SK-N-SH (cell line): ENCODE data around the gene CCL26. TPM values are rescaled to one million over a fixed set of nuclear protein-coding genes. Genes with fewer than 3 reads are reported as not detected.
A peak's percentile ranks its signal among the peaks of the same experiment; 100 is the strongest.

Experiments used
- CTCF ChIA-PET: fragments of 300-600, 350-600 bp; formaldehyde crosslinking; extraction: SDS; loops from one replicate; lab custom pipeline; 2021; lab: Yijun Ruan, JAX
- POLR2A ChIA-PET: fragments of 350-600 bp; sonication (Branson Sonifier 250); formaldehyde crosslinking; extraction: SDS; loops from one replicate; lab custom pipeline; 2020; ENCODE audit warnings: antibody characterized with exemption, inconsistent platforms; lab: Yijun Ruan, JAX
- DNase-seq: peaks from one replicate; pipeline ENCODE4 v3.0.0; 2012
- H2AFZ ChIP-seq: fragments of 200-600 bp; sonication (generic); 2 replicates; pipeline ENCODE4 v1.8.1; 2016; ENCODE audit warnings: antibody characterized with exemption, mild to moderate bottlenecking, low read depth
- H3F3A ChIP-seq: fragments of 200-600 bp; sonication (generic); replicated peaks from 2 replicates; pipeline ENCODE3; 2016; ENCODE audit warnings: antibody characterized with exemption, mild to moderate bottlenecking; ENCODE audit not compliant: insufficient read depth
- H3K27ac ChIP-seq, 2 experiments: fragments of 200-500 bp in 1 of 2; fragments of 200-600 bp in 1 of 2; sonication (Bioruptor generic) in 1 of 2; sonication (generic), shearing (Covaris generic) in 1 of 2; 2 replicates each; pipeline versions ENCODE4 v1.5.1 to v1.6.1; 2014 to 2016; ENCODE audit warnings: low read depth in 2 of 2, inconsistent platforms in 1 of 2, low read length in 1 of 2, mild to moderate bottlenecking in 1 of 2, mixed read lengths in 1 of 2
- H3K27me3 ChIP-seq: fragments of 200-600 bp; sonication (generic), shearing (Covaris generic); 2 replicates; pipeline ENCODE4 v1.6.1; 2016; ENCODE audit warnings: mixed run types; ENCODE audit not compliant: insufficient read depth
- H3K36me3 ChIP-seq, 2 experiments: fragments of 200-500 bp in 1 of 2; fragments of 200-600 bp in 1 of 2; sonication (Bioruptor generic) in 1 of 2; sonication (generic) in 1 of 2; replicated peaks in 1 of 2; 2 replicates each; pipeline versions ENCODE3 to v1.5.1; 2014 to 2016; ENCODE audit warnings: low read length in 1 of 2, mild to moderate bottlenecking in 1 of 2; ENCODE audit not compliant: insufficient read depth in 2 of 2, control insufficient read depth in 1 of 2
- H3K4me1 ChIP-seq, 2 experiments: fragments of 200-500 bp in 1 of 2; fragments of 200-600 bp in 1 of 2; sonication (Bioruptor generic) in 1 of 2; sonication (generic), shearing (Covaris generic) in 1 of 2; 2 replicates each; pipeline versions ENCODE4 v1.5.1 to v1.6.1; 2014 to 2016; ENCODE audit warnings: low read depth in 1 of 2, low read length in 1 of 2, mixed run types in 1 of 2; ENCODE audit not compliant: insufficient read depth in 2 of 2, control insufficient read depth in 1 of 2
- H3K4me2 ChIP-seq: fragments of 200-600 bp; sonication (generic), shearing (Covaris generic); 2 replicates; pipeline ENCODE4 v1.6.1; 2017; ENCODE audit warnings: mixed run types
- H3K4me3 ChIP-seq, 2 experiments: fragments of 200-500 bp in 1 of 2; fragments of 200-600 bp in 1 of 2; sonication (Bioruptor generic) in 1 of 2; sonication (generic), shearing (Covaris generic) in 1 of 2; 2 replicates each; pipeline versions ENCODE4 v1.5.1 to v1.8.1; 2014 to 2016; ENCODE audit warnings: low read depth in 2 of 2, inconsistent platforms in 1 of 2, low read length in 1 of 2, mild to moderate bottlenecking in 1 of 2, mixed read lengths in 1 of 2, moderate library complexity in 1 of 2
- H3K79me2 ChIP-seq: fragments of 200-600 bp; sonication (generic); 2 replicates; pipeline ENCODE4 v1.8.1; 2017; ENCODE audit warnings: mild to moderate bottlenecking; ENCODE audit not compliant: insufficient read depth
- H3K9ac ChIP-seq: fragments of 200-600 bp; sonication (generic); 2 replicates; pipeline ENCODE4 v1.6.1; 2017; ENCODE audit warnings: mixed run types
- H3K9me2 ChIP-seq: fragments of 200-600 bp; sonication (generic); 2 replicates; pipeline ENCODE4 v1.6.1; 2017; ENCODE audit warnings: mixed run types
- H3K9me3 ChIP-seq: fragments of 200-600 bp; sonication (generic); 2 replicates; pipeline ENCODE4 v1.6.1; 2017; ENCODE audit warnings: mixed run types, mild to moderate bottlenecking, moderate library complexity
- H4K20me1 ChIP-seq: fragments of 200-600 bp; sonication (generic); 2 replicates; pipeline ENCODE4 v1.6.1; 2017; ENCODE audit warnings: mild to moderate bottlenecking, mixed run types; ENCODE audit not compliant: insufficient read depth
- CHD2 ChIP-seq: fragments of 150-350 bp; IDR thresholded peaks from 2 replicates; pipeline ENCODE4 v1.6.1; 2018; ENCODE audit warnings: low read length; ENCODE audit not compliant: partially characterized antibody
- EP300 ChIP-seq, 2 experiments: IDR thresholded peaks; 2 replicates each; pipeline versions ENCODE4 v1.4.0 to v1.6.1; 2012; ENCODE audit warnings: borderline replicate concordance in 1 of 2, low read depth in 1 of 2, low read length in 1 of 2
- EZH2phosphoT487 ChIP-seq: fragments of 200-600 bp; sonication (generic); IDR thresholded peaks from 2 replicates; pipeline ENCODE4 v1.6.1; 2017; ENCODE audit warnings: low read depth, mixed run types, mild to moderate bottlenecking, antibody characterized with exemption, moderate library complexity, borderline replicate concordance
- FOSL2 ChIP-seq: IDR thresholded peaks from 2 replicates; pipeline ENCODE4 v1.4.0; 2012; ENCODE audit warnings: low read depth, mild to moderate bottlenecking, moderate library complexity, borderline replicate concordance
- FOXM1 ChIP-seq: IDR thresholded peaks from 2 replicates; pipeline ENCODE4 v1.4.0; 2012; ENCODE audit warnings: low read depth, mild to moderate bottlenecking
- GABPA ChIP-seq: IDR thresholded peaks from 2 replicates; pipeline ENCODE4 v1.4.0; 2012; ENCODE audit warnings: low read depth, mild to moderate bottlenecking
- GATA2 ChIP-seq: sonication (generic); formaldehyde crosslinking; IDR thresholded peaks from 2 replicates; pipeline ENCODE4 v1.5.0; 2020; ENCODE audit warnings: mild to moderate bottlenecking, missing genetic modification reagents
- JUND ChIP-seq: IDR thresholded peaks from 2 replicates; pipeline ENCODE4 v1.4.0; 2012
- RCOR1 ChIP-seq: fragments of 150-350 bp; IDR thresholded peaks from 2 replicates; pipeline ENCODE4 v1.6.1; 2017; ENCODE audit warnings: antibody characterized with exemption, low read length
- RFX5 ChIP-seq: IDR thresholded peaks from 2 replicates; pipeline ENCODE4 v1.6.1; 2012; ENCODE audit warnings: mild to moderate bottlenecking, improper control_type of control experiment, low read length
- SMC3 ChIP-seq: IDR thresholded peaks from 2 replicates; pipeline ENCODE4 v1.6.1; 2012; ENCODE audit warnings: low read depth, low read length, improper control_type of control experiment
- TAF1 ChIP-seq: IDR thresholded peaks from 2 replicates; pipeline ENCODE4 v1.6.1; 2012; ENCODE audit warnings: low read depth, mild to moderate bottlenecking, low read length, moderate library complexity, borderline replicate concordance
- USF1 ChIP-seq: IDR thresholded peaks from 2 replicates; pipeline ENCODE4 v1.4.0; 2012; ENCODE audit warnings: low read depth, borderline replicate concordance
- USF2 ChIP-seq: fragments of 150-350 bp; IDR thresholded peaks from 2 replicates; pipeline ENCODE4 v1.6.1; 2017; ENCODE audit warnings: antibody characterized with exemption, low read length, low read depth, borderline replicate concordance
- WGBS: methylation state at CpG from one replicate; pipeline ENCODE4 v1.1.6; 2017; ENCODE audit warnings: low lambda C conversion rate; 5-methylcytosine and 5-hydroxymethylcytosine counted together
- polyA plus RNA-seq, 3 experiments: library from polyadenylated mRNA; depleted of rRNA; stranded (reverse); fragments of >200 nt; gene quantifications; 2 replicates each; pipeline ENCODE4 v1.2.3, GENCODE V29; 2012
- TF ChIP-seq, protein P1 (sequence below): IDR thresholded peaks from 2 replicates; pipeline ENCODE4 v1.4.0; 2012; ENCODE audit warnings: low read depth, borderline replicate concordance
- TF ChIP-seq, protein P2 (sequence below): IDR thresholded peaks from 2 replicates; pipeline ENCODE4 v1.4.0; 2012; ENCODE audit warnings: low read depth

The CCL26 gene
- polyA plus RNA-seq, 1 of the 3 experiments (the other 2 are of a cell fraction), result not detected

GRCh38 chr7:75813084-75813483 lies 41.1 kb upstream of the CCL26 start:
- no peaks in the 10 kb centered on the region for H3K79me2 ChIP-seq
- H3K4me1 ChIP-seq, result no peaks in the 10 kb centered on the region
- H3K9me2 ChIP-seq, result no peaks in the 10 kb centered on the region
- H3K27ac ChIP-seq, result no peak overlapping the region
- no peaks in the 10 kb centered on the region for H3K9me3 ChIP-seq
- H3K36me3 ChIP-seq, result no peaks in the 10 kb centered on the region
- TF ChIP-seq, protein P1, sequence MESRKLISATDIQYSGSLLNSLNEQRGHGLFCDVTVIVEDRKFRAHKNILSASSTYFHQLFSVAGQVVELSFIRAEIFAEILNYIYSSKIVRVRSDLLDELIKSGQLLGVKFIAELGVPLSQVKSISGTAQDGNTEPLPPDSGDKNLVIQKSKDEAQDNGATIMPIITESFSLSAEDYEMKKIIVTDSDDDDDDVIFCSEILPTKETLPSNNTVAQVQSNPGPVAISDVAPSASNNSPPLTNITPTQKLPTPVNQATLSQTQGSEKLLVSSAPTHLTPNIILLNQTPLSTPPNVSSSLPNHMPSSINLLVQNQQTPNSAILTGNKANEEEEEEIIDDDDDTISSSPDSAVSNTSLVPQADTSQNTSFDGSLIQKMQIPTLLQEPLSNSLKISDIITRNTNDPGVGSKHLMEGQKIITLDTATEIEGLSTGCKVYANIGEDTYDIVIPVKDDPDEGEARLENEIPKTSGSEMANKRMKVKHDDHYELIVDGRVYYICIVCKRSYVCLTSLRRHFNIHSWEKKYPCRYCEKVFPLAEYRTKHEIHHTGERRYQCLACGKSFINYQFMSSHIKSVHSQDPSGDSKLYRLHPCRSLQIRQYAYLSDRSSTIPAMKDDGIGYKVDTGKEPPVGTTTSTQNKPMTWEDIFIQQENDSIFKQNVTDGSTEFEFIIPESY, result no peak
- TF ChIP-seq, protein P2, sequence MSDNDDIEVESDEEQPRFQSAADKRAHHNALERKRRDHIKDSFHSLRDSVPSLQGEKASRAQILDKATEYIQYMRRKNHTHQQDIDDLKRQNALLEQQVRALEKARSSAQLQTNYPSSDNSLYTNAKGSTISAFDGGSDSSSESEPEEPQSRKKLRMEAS, result peak; percentile 40; the same call in 1 of the 2 replicates
- no peak overlapping the region for H3K4me3 ChIP-seq
- no peaks in the 10 kb centered on the region for H3K27me3 ChIP-seq
- WGBS, result 18% methylated on average over 3 of the region's 3 CpGs
- POLR2A ChIA-PET, result no interaction called here
- H3K9ac ChIP-seq, result no peak overlapping the region
- no peak overlapping the region for H3K4me2 ChIP-seq
- no peaks in the 10 kb centered on the region for H3F3A ChIP-seq
- CTCF ChIA-PET, result no interaction called here
- no peak overlapping the region for H2AFZ ChIP-seq
- no peak for DNase-seq
- no peaks in the 10 kb centered on the region for H4K20me1 ChIP-seq

DNA sequence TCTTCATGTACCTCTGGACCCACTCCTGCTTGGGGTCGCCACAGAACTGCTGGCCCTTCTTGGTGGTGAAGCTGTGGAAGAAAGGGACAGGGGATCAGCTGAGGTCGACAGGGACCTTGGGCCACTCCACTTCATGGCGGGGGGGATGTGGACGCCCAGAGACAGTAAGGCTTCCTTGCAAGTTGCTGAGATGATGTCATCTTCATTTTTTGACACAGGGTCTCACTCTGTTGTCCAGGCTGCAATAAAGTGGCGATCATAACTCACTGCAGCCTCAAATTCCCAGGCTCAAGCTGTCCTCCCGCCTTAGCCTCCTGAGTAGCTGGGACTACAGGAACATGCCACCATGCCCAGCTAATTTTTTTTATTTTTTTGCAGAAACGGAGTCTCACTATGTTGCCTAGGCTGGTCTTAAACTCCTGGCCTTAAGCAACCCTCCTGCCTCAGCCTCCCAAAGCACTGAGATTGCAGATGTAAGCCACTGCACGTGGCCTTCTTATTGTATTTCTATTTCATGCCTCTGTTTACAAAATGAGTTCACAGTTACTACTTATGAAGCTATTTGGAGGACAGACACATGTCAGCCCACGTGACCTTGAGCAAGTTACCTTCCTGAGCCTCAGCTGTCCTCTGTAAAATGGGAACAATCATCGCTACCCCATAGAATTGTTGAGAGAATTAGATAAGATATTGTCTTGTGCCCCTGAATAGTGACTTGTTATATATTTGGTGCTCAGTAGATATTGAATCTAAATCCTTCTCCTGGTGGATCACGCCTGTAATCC lies 40.1 kb upstream of the CCL26 start:
- Histone ChIP-seq H3K9me3 (peaks cover 2% of the 10 kb centered on the region; the same call in 1 of the 2 replicates), H3F3A (no peaks in the 10 kb centered on the region), H3K27me3 (no peaks in the 10 kb centered on the region), H3K4me1 (no peaks in the 10 kb centered on the region), H3K79me2 (no peaks in the 10 kb centered on the region), H2AFZ (no peak overlapping the region), H4K20me1 (no peaks in the 10 kb centered on the region), H3K27ac (no peak overlapping the region), H3K4me2 (no peak overlapping the region), H3K9ac (no peak overlapping the region), H3K36me3 (no peaks in the 10 kb centered on the region), H3K9me2 (no peaks in the 10 kb centered on the region), H3K4me3 (no peak overlapping the region)
- POLR2A ChIA-PET, result no interaction called here
- DNase-seq, result no peak
- CTCF ChIA-PET, result interaction anchor here (0.7 to 1.0 kb wide), 2 partner anchors 24 to 49 kb away, joined by 3 read pairs; no protein-coding TSS in a partner anchor
- WGBS, result 67% methylated on average over 11 of the region's 11 CpGs
- no peak for TF ChIP-seq RCOR1
- no peak for TF ChIP-seq FOXM1
- TF ChIP-seq JUND, result no peak
- no peak for TF ChIP-seq USF1
- no peak for TF ChIP-seq USF2
- TF ChIP-seq SMC3, result no peak
- TF ChIP-seq FOSL2, result no peak
- no peak for TF ChIP-seq RFX5
- no peak for TF ChIP-seq CHD2
- no peak for TF ChIP-seq TAF1
- TF ChIP-seq GATA2 (CRISPR knock-in tag), result no peak
- TF ChIP-seq EZH2phosphoT487, result no peak
- no peak for TF ChIP-seq EP300 (IDR thresholded peaks at IDR 0.05; ENCODE audit: borderline replicate concordance in 1 of 2, low read depth in 1 of 2, low read length in 1 of 2)
- TF ChIP-seq, protein P1, result no peak
- TF ChIP-seq GABPA, result no peak
- TF ChIP-seq, all 33 proteins: peak for 0
